Hematopoietic multipotent progenitor cell treated with erythropoietin and hydrocortisone succinate and interleukin-3 and kit ligand, for 15 days (in vitro differentiated cells): ENCODE results near the gene MYLK4.

Experiments used
- DNase-seq: peaks from one replicate; pipeline ENCODE4 v3.0.0-alpha.2; 2015; ENCODE audit warnings: low spot score

The MYLK4 gene

GRCh38 chr6:2658788-2659187 is 91.9 kb downstream of the MYLK4 start:
- no peak for DNase-seq

DNA sequence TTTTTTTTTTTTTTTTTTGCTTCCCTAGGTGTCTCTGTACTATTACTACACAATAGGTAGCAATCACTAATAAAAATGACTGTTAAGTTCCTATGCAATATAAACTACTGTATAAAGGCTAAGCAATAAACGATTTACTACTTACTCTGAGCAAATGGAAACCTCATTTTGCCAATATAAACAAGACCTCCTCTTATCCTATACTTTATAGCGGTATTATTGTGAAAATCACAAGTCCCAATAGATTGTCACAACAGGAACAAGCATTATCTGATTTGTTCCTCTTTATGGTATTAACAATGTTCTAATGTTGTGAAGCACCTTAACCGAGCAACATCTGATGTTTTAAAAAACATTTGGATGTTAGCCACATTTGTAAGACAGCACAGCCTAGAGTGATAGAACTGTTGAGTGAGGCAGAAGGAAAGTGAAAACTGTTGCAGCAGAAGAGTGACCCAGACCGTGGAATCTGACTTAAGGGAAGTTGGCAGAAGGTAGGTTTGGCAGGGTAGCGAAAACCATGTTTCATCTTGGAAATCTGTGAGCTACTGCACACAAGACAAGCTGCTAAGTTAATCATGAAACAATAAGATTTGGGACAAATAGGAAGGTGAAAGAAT is 94.2 kb downstream of the MYLK4 start:
- DNase-seq, result no peak

DNA sequence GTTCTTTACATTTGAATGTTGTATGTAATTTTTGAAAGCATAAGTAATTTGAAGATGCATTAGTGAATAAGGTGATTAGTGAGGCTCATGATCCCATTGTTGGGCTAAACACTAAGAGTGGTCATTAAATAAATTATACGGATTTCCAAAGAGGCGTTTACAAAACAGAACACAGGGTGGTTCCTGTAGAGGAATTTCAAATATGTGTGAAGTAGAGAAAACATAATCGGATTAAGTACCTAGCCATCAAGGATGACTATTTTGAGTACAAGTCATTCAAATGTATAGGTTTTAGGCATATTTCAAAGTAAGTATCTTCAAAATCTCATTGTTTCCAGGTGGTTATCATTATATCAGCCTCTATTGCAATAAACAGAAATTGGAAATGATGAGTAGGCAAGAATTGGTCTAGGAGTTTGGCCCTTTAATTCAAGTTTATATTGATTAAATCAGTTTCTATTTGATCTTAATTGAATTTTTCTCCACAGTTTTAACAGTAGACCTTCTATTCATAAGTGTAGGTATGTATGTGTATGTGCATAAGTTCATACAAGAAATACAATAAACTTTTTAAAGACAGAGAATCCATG is 94.8 kb downstream of the MYLK4 start:
- DNase-seq, result no peak

DNA sequence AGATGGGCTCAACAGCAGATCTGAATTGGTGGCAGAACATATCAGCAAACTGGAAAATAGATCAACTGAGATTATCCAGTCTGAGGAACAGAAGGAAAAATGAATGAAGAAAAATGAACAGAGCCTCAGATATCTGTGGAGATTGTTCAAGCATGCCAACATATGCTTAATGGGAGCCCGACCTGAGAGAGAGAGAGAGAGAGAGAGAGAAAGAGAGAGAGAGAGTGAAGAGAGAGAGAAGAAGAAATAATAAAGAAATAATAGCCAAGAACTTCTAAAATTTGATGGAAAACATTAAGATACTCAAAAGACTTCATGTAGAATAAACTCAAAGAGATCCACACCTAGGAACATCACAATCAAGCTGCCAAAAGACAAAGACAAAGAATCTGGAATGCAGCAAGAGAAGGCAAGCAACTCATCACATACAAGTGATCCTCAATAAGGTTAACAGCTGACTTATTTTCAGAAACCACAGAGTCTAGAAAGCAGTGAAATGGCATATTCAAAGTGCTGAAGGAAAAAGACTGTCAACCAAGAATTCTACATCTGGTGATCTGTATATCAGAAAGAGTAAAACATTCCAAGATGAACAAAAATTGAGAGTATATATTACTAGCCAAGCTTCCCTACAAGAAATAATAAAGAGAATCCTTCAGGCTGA is 97.2 kb downstream of the MYLK4 start:
- DNase-seq, result no peak

DNA sequence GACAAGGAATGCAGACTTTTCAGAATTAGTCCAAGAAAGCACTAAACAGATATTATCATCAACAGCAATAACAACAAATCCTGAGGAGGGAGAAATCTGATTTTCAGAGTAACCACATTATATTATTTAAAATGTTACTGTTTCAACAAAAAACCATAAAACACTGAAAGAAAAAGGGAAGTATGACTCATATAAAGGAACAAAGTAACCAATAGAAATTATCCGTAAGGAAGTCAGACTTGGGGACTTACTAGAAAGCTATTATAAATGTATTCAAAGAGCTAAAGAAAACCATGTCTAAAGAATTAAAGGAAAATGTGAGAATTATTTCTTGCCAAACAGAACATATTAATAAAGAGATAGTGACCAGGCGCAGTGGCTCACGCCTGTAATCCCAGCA is 98.1 kb downstream of the MYLK4 start:
- DNase-seq, result no peak

GRCh38 chr6:2651961-2652360 is 98.8 kb downstream of the MYLK4 start:
- DNase-seq, result no peak

- no peak for DNase-seq
These were observed 99.2 kb downstream of the MYLK4 start for GRCh38 chr6:2651536-2651935.

DNA sequence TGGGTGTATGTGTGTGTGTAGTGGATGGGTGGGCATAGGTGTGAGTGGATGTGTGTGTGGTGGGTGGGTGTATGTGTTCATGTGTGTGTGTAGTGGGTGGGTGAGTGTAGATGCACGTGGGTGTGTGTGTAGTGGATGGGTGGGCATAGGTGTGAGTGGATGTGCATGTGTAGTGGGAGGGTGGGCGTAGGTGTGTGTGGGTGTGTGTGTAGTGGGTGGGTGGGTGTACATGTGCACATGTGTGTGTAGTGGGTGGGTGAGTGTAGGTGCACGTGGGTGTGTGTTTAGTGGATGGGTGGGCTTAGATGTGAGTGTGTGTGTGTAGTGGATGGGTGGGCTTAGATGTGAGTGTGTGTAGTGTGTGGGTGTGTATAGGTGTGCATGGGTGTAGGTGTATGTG is 104.4 kb downstream of the MYLK4 start:
- DNase-seq, result no peak

GRCh38 chr6:2643935-2644539 is 106.7 kb downstream of the MYLK4 start:
- no peak for DNase-seq

- no peak for DNase-seq
These were observed 107.6 kb downstream of the MYLK4 start for GRCh38 chr6:2643130-2643529.

DNA sequence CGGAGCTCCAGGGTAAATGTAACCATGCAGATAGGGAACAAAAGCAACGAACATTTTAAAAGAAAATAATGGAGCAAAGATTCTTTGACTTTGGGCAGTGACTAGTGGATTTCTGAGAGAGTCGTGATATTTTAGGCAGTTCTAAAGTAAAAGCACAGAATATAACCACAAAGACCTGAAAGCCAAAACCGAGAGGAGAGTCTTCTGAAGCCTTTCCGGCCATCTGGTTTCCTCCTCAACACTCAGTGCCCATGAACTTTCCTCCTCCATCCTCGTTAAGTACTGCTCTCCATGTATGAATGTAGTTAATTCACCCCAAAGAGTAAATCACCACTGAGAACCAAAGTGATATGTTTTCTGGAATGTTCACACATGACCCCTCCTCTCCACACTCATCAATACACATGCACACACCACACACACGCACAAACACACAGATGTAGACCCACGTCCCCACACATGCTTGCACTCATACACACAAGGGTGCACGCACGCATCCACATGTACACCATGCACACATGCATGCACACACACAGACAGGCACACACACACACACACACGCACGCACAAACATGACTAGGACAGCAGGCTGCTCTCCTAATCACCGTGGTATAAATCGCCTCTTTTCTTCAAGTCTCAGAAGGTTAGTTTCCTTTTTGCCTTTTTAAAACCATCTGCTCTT is 109.5 kb downstream of the MYLK4 start:
- DNase-seq, result no peak

GRCh38 chr6:2640551-2640950 is 110.2 kb downstream of the MYLK4 start:
- DNase-seq, result no peak

DNA sequence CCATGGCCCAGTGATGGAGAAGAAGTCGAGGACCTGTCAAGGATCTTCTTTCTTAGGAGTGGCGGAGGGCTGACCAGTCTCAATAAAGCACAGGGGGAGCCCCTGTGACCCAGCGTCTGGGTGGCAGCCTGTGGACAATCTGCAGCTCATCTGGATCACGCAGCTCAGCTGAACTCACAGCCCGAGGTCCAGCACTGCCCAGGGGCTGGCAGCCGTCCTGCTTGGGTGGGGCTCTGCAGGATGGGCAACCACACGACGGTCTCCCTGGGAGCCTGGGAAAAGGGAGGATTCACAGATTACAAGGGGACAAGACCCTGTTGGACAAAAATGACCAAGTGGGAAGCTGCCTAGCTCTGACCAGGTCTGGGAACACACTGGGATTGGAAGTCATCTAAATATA is 110.8 kb downstream of the MYLK4 start:
- DNase-seq, result no peak

- DNase-seq, result no peak
These were observed 111.6 kb downstream of the MYLK4 start for GRCh38 chr6:2639167-2639566.

DNA sequence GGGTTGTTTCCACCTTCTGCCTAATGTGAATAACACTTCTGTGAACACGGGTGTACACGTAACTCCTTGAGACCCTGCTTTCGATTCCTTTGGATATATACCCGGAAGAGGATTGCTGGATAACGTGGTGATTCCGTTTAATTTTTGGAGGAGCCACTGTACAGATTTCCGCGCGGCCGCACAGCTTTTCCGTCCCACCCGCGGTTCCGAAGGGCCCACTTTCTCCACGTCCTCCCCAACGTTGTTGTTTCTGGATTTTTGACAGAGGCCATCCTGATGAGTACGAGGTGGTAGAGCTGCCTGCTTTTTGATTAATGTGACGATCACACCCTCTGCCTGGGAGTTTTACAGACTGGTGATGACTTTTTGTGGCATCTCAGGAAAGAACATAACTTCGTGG is 114.0 kb downstream of the MYLK4 start:
- DNase-seq, result no peak

DNA sequence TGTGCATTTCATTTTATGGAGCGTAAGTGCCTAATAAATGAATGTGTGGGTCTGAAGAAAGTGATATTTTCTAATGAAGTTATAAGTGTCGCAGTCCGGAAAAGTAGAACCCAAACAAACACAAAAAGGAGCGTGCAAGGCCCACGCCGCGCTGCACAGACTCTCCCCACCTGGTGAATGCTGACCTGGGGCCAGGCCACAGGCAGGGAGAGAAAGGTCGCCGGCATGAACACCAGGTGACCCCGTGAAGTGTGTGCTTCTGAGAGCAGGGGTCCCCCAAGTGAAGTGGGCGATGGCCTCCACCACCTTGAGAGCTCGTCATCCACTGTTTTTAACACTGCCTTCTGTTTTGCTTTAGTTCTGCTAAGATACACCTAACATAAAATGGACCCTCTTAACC is 114.8 kb downstream of the MYLK4 start:
- no peak for DNase-seq

DNA sequence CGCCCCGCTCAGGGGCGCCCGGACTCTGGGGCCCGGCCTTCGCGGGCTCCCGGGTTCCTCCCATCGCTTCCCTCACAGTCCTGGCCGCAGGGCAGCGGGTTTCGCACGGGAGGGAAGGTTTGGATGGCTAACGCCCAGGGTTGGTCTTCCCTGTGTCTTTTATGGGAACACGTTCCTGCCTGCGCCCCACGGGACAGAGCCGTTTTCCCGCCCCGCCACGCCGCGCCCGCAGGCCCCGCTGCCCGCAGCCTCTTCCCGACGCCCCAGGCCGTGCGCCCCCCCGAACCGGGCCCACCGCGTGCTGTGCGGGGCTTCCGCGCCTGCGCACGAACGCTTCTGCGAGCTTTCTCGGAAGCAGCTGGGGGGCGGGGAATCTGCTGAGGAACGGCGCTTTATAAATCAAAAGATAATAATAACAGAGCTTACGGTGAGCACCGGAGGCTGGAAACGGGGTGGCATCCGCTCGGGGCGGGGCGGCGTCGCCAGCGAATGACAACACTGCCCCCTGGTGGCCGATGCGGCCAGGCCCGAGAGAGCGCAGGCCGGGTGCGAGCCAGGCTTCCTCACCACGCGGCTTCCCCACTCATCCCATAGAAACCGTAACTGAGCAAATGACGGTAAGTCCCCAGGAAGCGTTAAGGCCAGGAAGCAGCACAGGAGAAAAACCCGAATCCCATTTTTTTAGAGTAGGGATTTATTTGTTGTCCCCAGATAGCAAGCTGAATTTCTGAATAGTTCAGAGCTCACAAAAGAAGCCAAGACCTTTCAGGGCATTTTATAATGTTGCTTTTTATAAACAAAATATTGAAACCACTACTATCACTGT is 116.4 kb downstream of the MYLK4 start:
- peak; percentile 68 for DNase-seq

- no peak for DNase-seq
These were observed 117.0 kb downstream of the MYLK4 start for GRCh38 chr6:2633736-2634135.

DNA sequence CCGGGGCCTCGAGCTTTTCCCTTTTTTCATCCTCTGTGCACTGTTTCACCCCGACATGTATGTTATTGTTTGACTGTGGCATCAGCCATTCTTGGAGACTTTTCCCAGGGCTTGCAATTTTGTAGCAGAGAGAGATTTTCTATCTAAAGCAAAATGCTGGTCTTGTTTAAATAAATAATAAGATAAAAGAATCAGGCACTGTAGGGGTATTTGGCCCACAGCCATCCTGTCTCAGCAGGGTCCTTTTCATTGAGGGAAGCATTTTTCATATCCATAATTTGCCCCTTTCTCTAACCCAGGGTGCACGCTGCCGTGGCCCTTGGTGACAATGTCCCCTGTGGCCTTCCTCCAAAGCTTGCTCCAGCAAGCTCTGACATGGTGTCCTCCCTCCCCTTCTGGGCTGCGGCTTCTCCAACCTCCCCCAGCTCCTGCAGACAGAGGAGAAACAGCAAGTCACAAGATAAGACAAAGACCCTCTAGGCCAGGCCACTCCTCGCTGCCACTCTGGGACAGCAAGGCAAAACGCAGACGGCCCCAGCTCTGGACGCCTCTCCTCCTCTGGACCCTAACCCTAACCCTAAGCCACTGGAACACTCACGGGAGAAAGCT is 117.6 kb downstream of the MYLK4 start:
- DNase-seq, result no peak

DNA sequence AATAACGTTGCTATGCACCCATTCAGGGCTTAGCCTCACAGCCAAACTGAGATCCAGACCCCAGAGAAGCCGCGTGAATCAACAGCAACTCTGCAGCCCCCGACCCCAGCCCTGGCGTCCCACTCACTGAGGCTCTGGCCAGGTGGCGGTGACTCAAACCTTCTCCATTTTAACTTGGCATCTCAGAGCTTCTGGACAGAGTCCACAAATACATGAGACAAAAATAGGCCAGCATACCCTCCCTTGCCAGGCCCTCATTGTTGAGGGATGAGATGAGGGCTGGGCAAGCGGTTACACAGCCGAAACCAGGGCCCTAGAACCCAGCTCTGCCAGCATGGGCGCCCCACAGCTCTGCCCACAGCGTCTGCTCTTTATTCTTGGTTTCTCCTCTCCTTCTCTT is 118.4 kb downstream of the MYLK4 start:
- DNase-seq, result no peak

- no peak for DNase-seq
These were observed 119.7 kb downstream of the MYLK4 start for GRCh38 chr6:2630891-2631571.
